Endothelial cell of umbilical vein (primary cell): ENCODE results near the gene MARK4. TPM values are rescaled to one million over a fixed set of nuclear protein-coding genes. Genes with fewer than 3 reads are reported as not detected.

ENCODE experiments used
- BruUV-seq: library from RNA; stranded (reverse); fragments of 400-500 nt; replicated peaks from 2 replicates; lab custom pipeline; 2021; lab: Mats Ljungman, UMichigan
- CTCF ChIA-PET: fragments of 300-600, 350-600 bp; sonication (Branson Sonifier 250); formaldehyde crosslinking; loops from one replicate; lab custom pipeline; 2021; ENCODE audit warnings: antibody characterized with exemption, inconsistent platforms; lab: Charles Lee
- POLR2A ChIA-PET: fragments of 300-600, 350-600 bp; sonication (Branson Sonifier 250); formaldehyde crosslinking; loops from one replicate; lab custom pipeline; 2021; ENCODE audit warnings: antibody characterized with exemption, inconsistent platforms; lab: Charles Lee
- DNase-seq: peaks from one replicate; pipeline ENCODE4 v3.0.0-alpha.2; 2011; ENCODE audit warnings: low read depth, low spot score
- FAIRE-seq: peaks from 2 replicates; lab custom pipeline; 2011; peaks lifted over from hg19 to GRCh38; lab: Jason Lieb, UNC
- H2AFZ ChIP-seq: 2 replicates; pipeline ENCODE4 v1.6.0; 2012; ENCODE audit warnings: low read depth, low read length, control low read depth, inconsistent platforms
- H3K27ac ChIP-seq: 2 replicates; pipeline ENCODE4 v1.5.1; 2011; ENCODE audit warnings: low read depth, mild to moderate bottlenecking, control low read depth, low read length, moderate library complexity; ENCODE audit not compliant: insufficient read depth
- H3K27me3 ChIP-seq, 2 experiments: 2 replicates each; pipeline versions ENCODE4 v1.6.0 to v1.6.1; 2011; ENCODE audit warnings: low read length in 2 of 2, mixed read lengths in 1 of 2; ENCODE audit not compliant: control insufficient read depth in 2 of 2, insufficient read depth in 2 of 2
- H3K36me3 ChIP-seq, 2 experiments: 2 replicates in 1 of 2; 3 replicates in 1 of 2; pipeline ENCODE4 v1.5.1; 2011; ENCODE audit warnings: low read length in 2 of 2, mild to moderate bottlenecking in 1 of 2, moderate library complexity in 1 of 2; ENCODE audit not compliant: control insufficient read depth in 2 of 2, insufficient read depth in 2 of 2; ENCODE audit errors: extremely low read depth in 1 of 2
- H3K4me1 ChIP-seq: 3 replicates; pipeline ENCODE4 v1.5.1; 2011; ENCODE audit warnings: mild to moderate bottlenecking, low read length; ENCODE audit not compliant: control insufficient read depth, insufficient read depth; ENCODE audit errors: extremely low read depth
- H3K4me2 ChIP-seq: 2 replicates; pipeline ENCODE4 v1.6.1; 2011; ENCODE audit warnings: low read length, control low read depth, mixed read lengths; ENCODE audit not compliant: insufficient read depth
- H3K4me3 ChIP-seq, 3 experiments: fragments of 200-600 bp in 1 of 3; sonication (generic), shearing (Covaris generic) in 1 of 3; replicated peaks in 1 of 3; 2 replicates each; pipeline ENCODE4 v1.5.1; 2011 to 2016; ENCODE audit warnings: control low read depth in 3 of 3, low read length in 3 of 3, mild to moderate bottlenecking in 2 of 3, inconsistent platforms in 1 of 3, low read depth in 1 of 3, moderate library complexity in 1 of 3; ENCODE audit not compliant: insufficient read depth in 1 of 3
- H3K79me2 ChIP-seq: 2 replicates; pipeline ENCODE4 v1.6.0; 2012; ENCODE audit warnings: low read length, inconsistent platforms; ENCODE audit not compliant: control insufficient read depth, insufficient read depth
- H3K9ac ChIP-seq: replicated peaks from 2 replicates; pipeline ENCODE3; 2011; ENCODE audit warnings: low read length, control low read depth; ENCODE audit not compliant: insufficient read depth; ENCODE audit errors: extremely low read depth
- H3K9me1 ChIP-seq: replicated peaks from 3 replicates; pipeline ENCODE4 v1.6.0; 2011; ENCODE audit warnings: mild to moderate bottlenecking, low read length; ENCODE audit not compliant: control insufficient read depth, insufficient read depth; ENCODE audit errors: extremely low read depth
- H3K9me3 ChIP-seq: replicated peaks from 2 replicates; pipeline ENCODE4 v1.5.1; 2012; ENCODE audit warnings: low read length, inconsistent platforms; ENCODE audit not compliant: control insufficient read depth, insufficient read depth
- H4K20me1 ChIP-seq: replicated peaks from 2 replicates; pipeline ENCODE3; 2011; ENCODE audit warnings: mild to moderate bottlenecking, low read length; ENCODE audit not compliant: control insufficient read depth, insufficient read depth; ENCODE audit errors: extremely low read depth
- CTCF ChIP-seq, 2 donors: IDR thresholded peaks; 1 replicate in 1 of 2; 2 replicates in 1 of 2; pipeline ENCODE4 v1.5.1; 2011; ENCODE audit warnings: low read length in 2 of 2, mild to moderate bottlenecking in 2 of 2, moderate library complexity in 2 of 2, control low read depth in 1 of 2, inconsistent platforms in 1 of 2, low read depth in 1 of 2; ENCODE audit not compliant: insufficient read depth in 1 of 2; ENCODE audit errors: extremely low read depth in 1 of 2
- EZH2 ChIP-seq: IDR thresholded peaks from 2 replicates; pipeline ENCODE4 v1.6.1; 2012; ENCODE audit warnings: borderline replicate concordance, low read depth, mild to moderate bottlenecking, moderate library complexity, low read length, inconsistent platforms; ENCODE audit not compliant: severe bottlenecking
- FOS ChIP-seq: IDR thresholded peaks from 2 replicates; pipeline ENCODE4 v1.6.1; 2011; ENCODE audit warnings: mild to moderate bottlenecking, low read length, moderate library complexity, borderline replicate concordance; ENCODE audit not compliant: insufficient read depth
- GATA2 ChIP-seq: IDR thresholded peaks from 2 replicates; pipeline ENCODE4 v1.7.0; 2011; ENCODE audit warnings: low read depth, mild to moderate bottlenecking, moderate library complexity, mixed read lengths, low read length; ENCODE audit not compliant: insufficient read length, insufficient read depth
- JUN ChIP-seq: IDR thresholded peaks from 2 replicates; pipeline ENCODE4 v1.6.1; 2011; ENCODE audit warnings: borderline replicate concordance, low read depth; ENCODE audit not compliant: insufficient read length, insufficient read depth
- MYC ChIP-seq: IDR thresholded peaks from one replicate; pipeline ENCODE4 v1.6.1; 2011; ENCODE audit warnings: mild to moderate bottlenecking, low read depth, low read length
- POLR2A ChIP-seq: IDR thresholded peaks from 2 replicates; pipeline ENCODE4 v1.6.1; 2012; ENCODE audit warnings: low read depth, mild to moderate bottlenecking, control low read depth, low read length
- POLR2AphosphoS5 ChIP-seq: IDR thresholded peaks from 2 replicates; pipeline ENCODE4 v1.6.1; 2012; ENCODE audit warnings: low read depth, mild to moderate bottlenecking, control low read depth, low read length, moderate library complexity; ENCODE audit not compliant: insufficient read depth
- dilution Hi-C: fragments of 300-500 bp; cut with MboI; formaldehyde crosslinking; loops from one replicate; pipeline ENCODE4 v1.15.0; 2019; ENCODE audit warnings: low sequenced_read_pairs; ENCODE audit not compliant: extremely low pct_ligation_motif_present
- intact Hi-C: fragments of 100-400 bp; cut with micrococcal nuclease; formaldehyde crosslinking; loops from one replicate; pipeline ENCODE4 v1.10.0; 2022
- polyA plus RNA-seq, 4 experiments: library from polyadenylated mRNA; depleted of rRNA in 3 of 4; stranded (reverse) in 3 of 4; unstranded in 1 of 4; fragments of >200 nt; gene quantifications; 2 replicates each; pipeline versions ENCODE4 v1.2.1 to v1.2.3, GENCODE V29; 2011 to 2012; ENCODE audit warnings: missing spikeins in 1 of 4
- total RNA-seq: library from RNA; stranded (reverse); gene quantifications from 2 replicates; pipeline ENCODE4 v1.2.3, GENCODE V29; 2021
- TF ChIP-seq, protein P1 (sequence below): IDR thresholded peaks from 2 replicates; pipeline ENCODE4 v1.6.1; 2011; ENCODE audit not compliant: insufficient read depth, insufficient read length

MARK4 gene
- total and polyA plus RNA-seq, 2 donors (not counting 3 experiments of a cell fraction or from before 2014, with no cell fraction given): 13.9 to 51.6 TPM

GRCh38 chr19:45293682-45294081 lies 42.6 kb downstream of the MARK4 start:
- dilution Hi-C loops (no loop called here), intact Hi-C loops (no loop called here)
- H3K9ac ChIP-seq: no peak overlapping the region
- H3K4me1 ChIP-seq: no peaks in the 10 kb centered on the region
- H3K9me1 ChIP-seq: no peaks in the 10 kb centered on the region
- no peak for FAIRE-seq
- H3K36me3 ChIP-seq: peaks cover 0 to 23% of the 10 kb centered on the region in 2 experiments
- CTCF ChIA-PET: no interaction called here
- BruUV-seq: no TSS peak
- H3K4me2 ChIP-seq: no peak overlapping the region
- no peak for DNase-seq
- TF ChIP-seq MYC (no peak), POLR2A (no peak), GATA2 (no peak), JUN (no peak), EZH2 (no peak)
- TF ChIP-seq, protein P1, sequence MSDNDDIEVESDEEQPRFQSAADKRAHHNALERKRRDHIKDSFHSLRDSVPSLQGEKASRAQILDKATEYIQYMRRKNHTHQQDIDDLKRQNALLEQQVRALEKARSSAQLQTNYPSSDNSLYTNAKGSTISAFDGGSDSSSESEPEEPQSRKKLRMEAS: no peak
- H3K27me3 ChIP-seq: no peaks in the 10 kb centered on the region
- POLR2A ChIA-PET: no interaction called here
- H2AFZ ChIP-seq: no peak overlapping the region
- H3K79me2 ChIP-seq: no peaks in the 10 kb centered on the region
- no peaks in the 10 kb centered on the region for H4K20me1 ChIP-seq
- H3K9me3 ChIP-seq: no peaks in the 10 kb centered on the region
- no peak overlapping the region for H3K4me3 ChIP-seq
- no peak overlapping the region for H3K27ac ChIP-seq

DNA sequence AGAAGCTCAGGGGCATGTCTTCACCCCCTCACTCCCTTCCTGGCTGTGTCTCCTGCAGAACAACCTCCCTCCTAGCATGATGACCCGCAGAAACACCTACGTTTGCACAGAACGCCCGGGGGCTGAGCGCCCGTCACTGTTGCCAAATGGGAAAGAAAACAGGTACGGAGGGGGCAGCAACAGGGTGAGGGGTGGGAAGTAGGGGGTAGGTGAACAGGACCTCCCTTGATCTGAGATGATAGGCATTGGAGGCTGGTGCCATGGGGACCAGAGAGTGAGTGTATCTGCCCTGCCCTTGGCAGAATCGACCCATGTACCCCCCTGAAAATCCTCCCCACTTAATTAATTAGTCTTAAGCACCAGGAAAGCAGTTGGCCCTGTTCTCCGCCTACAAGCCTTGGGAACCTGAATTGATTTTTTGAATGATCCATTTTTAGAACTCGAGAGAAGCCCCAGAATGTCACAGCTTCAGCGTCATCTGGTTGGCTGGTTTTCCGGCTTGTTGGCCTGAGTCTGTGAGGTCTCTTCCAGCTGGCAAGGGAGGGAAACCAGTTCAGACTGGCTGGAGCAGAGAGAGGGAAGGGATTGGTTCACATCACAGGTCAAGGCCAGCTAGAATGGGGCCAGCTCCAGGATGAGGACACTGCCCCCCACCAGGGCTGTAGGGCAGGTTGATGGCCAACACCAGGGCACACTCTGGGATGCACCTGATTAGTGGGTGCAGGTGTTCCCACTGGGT lies 43.4 kb downstream of the MARK4 start:
- no peak for FAIRE-seq
- no peak for DNase-seq
- TF ChIP-seq JUN: no peak
- no peak for TF ChIP-seq GATA2
- TF ChIP-seq, protein P1: no peak
- no peak for TF ChIP-seq CTCF (IDR thresholded peaks at IDR 0.05; ENCODE audit: extremely low read depth in 1 of 2, insufficient read depth in 1 of 2, low read depth in 1 of 2, low read length in 2 of 2)
- TF ChIP-seq EZH2: no peak
- TF ChIP-seq POLR2A: no peak
- no peak for TF ChIP-seq POLR2AphosphoS5
- no peak for TF ChIP-seq FOS
- no peak for TF ChIP-seq MYC
- Histone ChIP-seq H3K4me3 (no peak overlapping the region), H3K79me2 (no peaks in the 10 kb centered on the region), H2AFZ (no peak overlapping the region), H3K36me3 (peaks cover 0 to 23% of the 10 kb centered on the region in 2 experiments), H3K4me2 (no peak overlapping the region), H3K27ac (no peak overlapping the region), H3K9me3 (no peaks in the 10 kb centered on the region), H4K20me1 (no peaks in the 10 kb centered on the region), H3K9ac (no peak overlapping the region), H3K4me1 (no peaks in the 10 kb centered on the region), H3K27me3 (no peaks in the 10 kb centered on the region), H3K9me1 (no peaks in the 10 kb centered on the region)
- dilution Hi-C loops (no loop called here), intact Hi-C loops (no loop called here)
- CTCF ChIA-PET: interaction anchor here (0.7 kb wide), 1 partner anchor 184 kb away, joined by 3 read pairs; no protein-coding TSS in a partner anchor
- POLR2A ChIA-PET: no interaction called here
- BruUV-seq: no TSS peak
